ENCODE data around the gene AMMECR1. TPM values are rescaled to one million over a fixed set of nuclear protein-coding genes. Genes with fewer than 3 reads are reported as not detected.

AMMECR1 gene
- total and polyA plus RNA-seq, 2 of the 4 experiments (the other 2 are of a cell fraction): 7.0 to 11.3 TPM

DNA sequence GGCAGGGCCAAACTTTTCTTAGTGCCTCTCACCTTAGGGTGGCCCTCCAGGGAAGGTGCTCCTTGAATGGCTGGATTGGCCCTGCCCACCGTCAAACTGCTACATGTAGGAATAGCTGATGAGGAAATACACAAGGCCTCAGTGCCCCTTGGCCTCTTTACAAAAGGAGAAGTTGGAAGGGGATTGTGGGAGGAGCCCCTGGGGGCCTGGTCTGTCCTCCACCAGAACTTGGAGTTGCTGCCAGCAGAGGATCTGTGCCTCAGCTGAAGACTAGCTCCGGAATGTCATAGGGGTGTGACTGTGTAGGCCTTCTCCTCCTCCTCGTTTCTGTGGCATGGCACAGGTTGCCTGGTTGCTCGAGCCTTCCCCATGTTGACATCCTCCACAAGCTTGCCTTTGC, 142.7 kb downstream of the AMMECR1 start:
- Histone ChIP-seq H3K36me3 (ENCODE audit: control insufficient read depth, insufficient read depth, low read length) (0 out of 2 replicates have a peak, but pooled peaks cover 5% of the 10 kb centered on the region), H3K79me1 (ENCODE audit: low read depth in 1 of 2, low read length in 2 of 2) (peaks cover 0 to 6% of the 10 kb centered on the region in 2 experiments; a peak in 1 of 4 replicates), H2AFZ (replicated peaks; ENCODE audit: low read length, poor library complexity) (no peak overlapping the region), H3K27ac (ENCODE audit: insufficient read depth, low read length) (no peak overlapping the region), H2BK5ac (ENCODE audit: low read depth, low read length, poor library complexity, severe bottlenecking) (no peak overlapping the region), H3K27me3 (ENCODE audit: control insufficient read depth, insufficient read depth, low read length) (no peaks in the 10 kb centered on the region; the same call in 1 of the 2 replicates), H3K14ac (replicated peaks; ENCODE audit: low read depth, low read length) (no peak overlapping the region), H3K56ac (ENCODE audit: extremely low read depth, insufficient read depth, low read length) (no peak overlapping the region), H3K9ac (ENCODE audit: low read depth, low read length) (no peak overlapping the region), H4K20me1 (ENCODE audit: insufficient read depth, low read length) (0 out of 2 replicates have a peak, but pooled peaks cover 7% of the 10 kb centered on the region), H3K4me1 (ENCODE audit: control insufficient read depth, insufficient read depth, low read length) (peaks cover 2% of the 10 kb centered on the region; the same call in 1 of the 2 replicates), H4K91ac (ENCODE audit: insufficient read depth, low read depth, low read length) (no peak overlapping the region), H2BK15ac (ENCODE audit: low read depth, low read length) (no peak overlapping the region), H3K23ac (ENCODE audit: low read depth, low read length) (no peak overlapping the region), H3K4ac (ENCODE audit: low read depth, low read length) (no peak overlapping the region), H3K18ac (ENCODE audit: low read depth, low read length) (no peak overlapping the region), H3K4me2 (ENCODE audit: low read depth, low read length) (no peak overlapping the region), H2BK120ac (ENCODE audit: low read depth, low read length) (no peak overlapping the region), H3K9me3 (ENCODE audit: control insufficient read depth, insufficient read depth, low read length) (no peaks in the 10 kb centered on the region; the same call in 1 of the 2 replicates), H4K5ac (ENCODE audit: low read depth, low read length) (no peak overlapping the region), H3K4me3 (ENCODE audit: insufficient read depth, low read depth, low read length) (no peak overlapping the region), H2AK5ac (ENCODE audit: low read depth, low read length) (no peak overlapping the region), H4K8ac (ENCODE audit: low read depth in 2 of 2, low read length in 2 of 2) (no peak overlapping the region), H2BK20ac (ENCODE audit: low read depth, low read length) (no peak overlapping the region), H3K9me1 (ENCODE audit: insufficient read depth, low read length) (peaks cover 9% of the 10 kb centered on the region), H2AK9ac (replicated peaks; ENCODE audit: low read depth, low read length, poor library complexity) (no peak overlapping the region)
- dilution Hi-C loops (cut with HindIII; ENCODE audit: low sequenced_read_pairs, unreplicated experiment) (no loop called here), intact Hi-C loops (cut with micrococcal nuclease) (no loop called here), in situ Hi-C loops (cut with MboI; ENCODE audit: low sequenced_read_pairs) (no loop called here)
- WGBS, 2 experiments (ENCODE audit: extremely low coverage in 2 of 2, insufficient read length in 1 of 2): no CpG with 5 or more reads among the region's 4 CpGs
- TF ChIP-seq RCOR1 (IDR thresholded peaks at IDR 0.05; ENCODE audit: insufficient replicate concordance, low read length) (no peak), SMC3 (IDR thresholded peaks at IDR 0.05; ENCODE audit: low read depth, low read length) (no peak), CEBPB (IDR thresholded peaks at IDR 0.05; ENCODE audit: low read depth, low read length) (no peak), MXI1 (IDR thresholded peaks at IDR 0.05; ENCODE audit: borderline replicate concordance, low read depth, low read length) (no peak), RFX5 (IDR thresholded peaks at IDR 0.05; ENCODE audit: low read depth, low read length) (no peak), RAD21 (IDR thresholded peaks at IDR 0.05; ENCODE audit: low read length) (no peak), MAZ (IDR thresholded peaks at IDR 0.05; ENCODE audit: borderline replicate concordance, low read depth, low read length) (no peak), BHLHE40 (IDR thresholded peaks at IDR 0.05; ENCODE audit: low read depth, low read length) (no peak), CHD1 (IDR thresholded peaks at IDR 0.05; ENCODE audit: low read depth, low read length) (no peak), MAFK (IDR thresholded peaks at IDR 0.05; ENCODE audit: low read depth, low read length) (no peak)
- ChIA-PET POLR2A (ENCODE audit: unreplicated experiment) (no interaction called here), CTCF (no interaction called here)
- no peak for ATAC-seq (ENCODE audit: low read depth)
- BruUV-seq (replicated peaks): no TSS peak
- DNase-seq: no peak
